HL-60/S4 treated with phorbol 12-myristate 13-acetate at 8.2 ng/mL for 4 days and 3 days (cell line): ENCODE results near the gene EIF3K.

ENCODE experiments used
- in situ Hi-C: fragments of 300-500 bp; cut with MboI; formaldehyde crosslinking; loops from 2 replicates; pipeline ENCODE4 v1.15.0; 2022; ENCODE audit warnings: low sequenced_read_pairs

Gene EIF3K

DNA sequence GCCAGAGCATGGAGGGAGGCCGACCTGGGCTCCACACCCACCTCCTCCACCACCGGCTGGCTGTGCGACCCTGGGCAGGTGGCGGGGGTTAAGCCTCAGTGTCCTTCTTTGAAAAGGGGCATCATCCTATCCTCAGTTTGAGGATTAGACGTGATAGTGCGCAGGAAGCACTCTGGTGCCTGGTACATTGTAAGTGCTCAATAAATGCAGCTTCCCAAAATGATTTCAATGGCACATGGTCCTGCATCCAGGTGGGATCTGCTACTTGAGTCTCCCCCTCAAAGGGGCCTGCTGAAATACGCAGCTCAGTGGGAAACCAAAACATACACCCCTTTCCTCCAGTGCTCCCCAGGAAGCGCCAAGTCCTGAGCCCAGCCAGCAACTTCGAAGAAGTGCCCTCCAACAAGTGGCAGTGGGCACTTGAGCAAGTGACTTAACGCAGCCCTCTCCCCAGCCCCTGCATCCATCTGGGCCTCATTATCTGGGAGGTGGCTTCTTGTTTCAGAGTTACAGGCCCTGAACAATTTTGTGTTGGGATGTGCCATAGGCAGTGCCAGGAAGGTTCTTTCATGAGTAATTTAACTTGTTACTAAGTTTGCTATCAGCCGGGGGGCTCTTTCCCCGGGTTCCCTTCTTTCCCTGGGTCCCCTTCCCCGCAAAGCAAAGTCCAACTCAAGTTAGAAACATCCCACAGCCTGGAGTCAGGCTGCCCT lies 46.4 kb downstream of the EIF3K start:
- in situ Hi-C loops: no loop called here

DNA sequence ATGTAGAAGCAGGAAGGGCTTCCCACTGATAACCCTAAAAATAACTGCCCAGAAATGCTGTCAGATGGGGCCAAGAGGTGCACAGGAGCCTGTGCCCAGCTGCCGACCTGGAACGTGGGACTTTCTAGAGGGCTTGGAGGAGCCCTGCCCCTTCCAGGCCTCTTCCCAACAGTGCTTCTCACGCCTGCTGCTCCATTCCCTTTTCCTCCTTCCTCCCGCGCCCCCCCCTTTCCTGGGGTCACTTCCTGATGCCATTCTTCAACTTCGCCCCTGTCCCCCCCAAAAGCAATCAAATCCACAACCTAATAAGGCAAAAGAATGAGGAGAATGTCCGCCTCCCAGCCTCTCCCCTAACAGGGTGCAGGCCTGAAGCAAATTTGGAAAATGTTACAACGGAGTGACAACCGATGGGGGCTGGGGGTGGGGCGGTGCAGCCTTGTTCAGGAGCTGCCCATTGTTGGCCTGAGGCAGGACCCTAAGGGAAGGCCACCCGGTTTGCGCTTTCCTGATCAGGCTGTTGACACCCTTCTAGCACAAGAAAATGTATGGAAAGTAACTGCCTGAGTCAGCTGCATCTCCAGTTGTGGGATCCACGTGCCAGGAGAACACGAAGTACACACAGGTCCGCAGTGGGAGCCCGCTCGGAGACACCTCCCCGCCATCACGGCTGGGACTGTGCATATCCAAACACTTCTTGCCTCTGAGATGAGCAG lies 47.1 kb downstream of the EIF3K start:
- in situ Hi-C loops: no loop called here

DNA sequence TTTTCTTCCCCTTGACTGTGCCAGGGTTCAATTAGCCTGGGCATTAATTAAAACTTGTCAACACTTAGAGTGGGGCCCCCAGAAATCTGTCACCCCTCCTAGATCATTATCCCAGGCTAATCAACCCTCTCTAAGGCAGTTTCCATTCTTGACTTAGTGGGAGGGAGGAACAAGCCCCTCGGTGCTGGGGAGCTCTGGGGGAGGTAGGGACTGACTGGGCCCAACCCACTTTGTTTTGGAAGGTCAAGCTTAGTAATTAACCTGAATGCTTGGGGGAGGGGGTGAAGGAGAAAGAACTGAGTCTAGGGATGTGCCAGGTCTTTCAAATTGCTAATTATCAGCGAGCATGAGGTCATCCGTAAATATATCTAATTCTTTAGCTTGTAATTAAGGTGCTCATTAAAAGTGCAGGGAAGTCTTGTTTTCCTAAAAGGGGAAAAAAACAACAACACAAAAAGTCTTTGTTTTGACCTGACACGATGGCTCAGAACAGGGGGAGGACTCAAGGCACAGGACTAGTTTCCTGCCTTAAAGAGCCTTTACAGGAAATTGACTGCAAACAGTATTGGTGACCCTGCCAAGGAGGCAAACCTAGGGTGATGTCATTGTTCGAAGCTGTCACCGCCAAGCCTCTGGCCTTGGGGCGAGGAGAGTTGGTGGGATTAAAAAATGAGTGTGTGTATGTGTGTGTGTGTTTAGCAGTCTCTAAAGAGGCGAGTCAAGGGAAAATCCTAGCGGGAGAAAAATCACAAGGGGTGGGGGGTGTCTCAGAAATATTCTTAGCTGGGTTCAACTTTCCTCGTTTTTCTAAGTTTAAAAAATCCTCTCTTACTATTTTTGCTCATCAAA lies 47.9 kb downstream of the EIF3K start:
- in situ Hi-C loops: no loop called here

DNA sequence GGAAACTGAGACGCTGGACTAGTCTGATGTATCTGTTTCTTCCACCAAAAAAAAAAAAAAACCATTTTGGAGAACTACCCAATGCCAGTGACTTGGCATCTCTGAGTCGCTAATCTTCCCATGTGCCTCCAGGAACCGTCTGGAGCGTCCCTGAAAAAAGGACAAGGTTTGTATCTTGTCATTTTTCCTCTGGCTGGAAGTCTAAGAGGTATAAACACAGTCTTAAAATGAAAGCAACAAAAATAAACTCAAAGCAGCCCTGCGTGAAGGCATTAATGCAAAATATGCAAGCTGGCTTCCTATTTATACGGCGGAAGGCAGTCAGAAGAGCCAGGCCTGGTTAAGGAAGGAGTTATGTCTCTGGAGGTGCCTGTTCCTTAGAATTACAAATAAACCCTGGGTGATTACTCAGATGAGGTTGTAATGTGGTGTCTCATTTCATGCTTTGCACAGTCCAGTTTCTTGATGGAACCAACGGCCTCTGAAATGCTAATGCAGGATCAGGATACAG lies 48.7 kb downstream of the EIF3K start:
- in situ Hi-C loops: no loop called here

DNA sequence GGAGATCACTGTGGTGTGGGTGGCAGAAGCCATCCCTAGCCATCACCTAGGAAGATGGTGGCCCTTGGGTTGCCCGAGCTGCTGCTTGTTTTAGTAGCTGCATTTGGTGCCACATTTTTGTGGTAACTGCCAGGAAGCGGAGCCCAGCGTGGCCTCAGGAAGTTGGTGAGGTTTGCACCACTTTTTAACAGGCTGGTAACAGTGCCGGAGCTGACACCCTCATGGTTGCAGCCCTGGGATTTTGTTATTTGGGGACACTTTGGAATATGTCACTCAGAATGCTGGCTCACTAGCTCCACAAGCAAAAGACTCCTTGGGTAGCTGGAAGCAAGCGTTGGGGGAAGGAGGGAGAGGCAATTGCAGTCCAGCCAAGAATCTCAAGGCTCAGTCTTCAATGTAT lies 50.6 kb downstream of the EIF3K start:
- in situ Hi-C loops: no loop called here

DNA sequence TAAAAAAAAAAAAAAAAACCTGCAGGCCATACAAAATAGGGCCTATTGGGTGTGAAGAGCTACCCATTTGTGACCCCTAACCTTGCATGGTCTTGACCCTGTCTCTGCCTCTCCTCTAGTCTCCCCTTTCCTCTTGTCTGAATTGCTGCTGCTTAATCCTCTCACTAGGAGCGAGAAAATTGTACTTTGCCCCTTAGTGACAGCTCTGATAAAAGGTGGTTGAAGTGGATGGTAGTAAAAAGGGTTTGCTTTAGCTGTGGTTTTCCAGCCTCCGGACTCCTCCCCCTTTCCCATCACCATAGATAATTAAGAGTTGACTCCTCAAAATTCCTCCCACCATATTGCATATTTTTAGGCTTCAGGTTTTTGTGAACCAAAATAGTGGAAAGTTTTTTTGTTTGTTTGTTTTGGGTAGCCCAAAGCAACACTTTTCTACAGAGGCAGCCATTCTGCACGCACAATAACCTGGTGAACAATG lies 52.0 kb downstream of the EIF3K start:
- in situ Hi-C loops: no loop called here

DNA sequence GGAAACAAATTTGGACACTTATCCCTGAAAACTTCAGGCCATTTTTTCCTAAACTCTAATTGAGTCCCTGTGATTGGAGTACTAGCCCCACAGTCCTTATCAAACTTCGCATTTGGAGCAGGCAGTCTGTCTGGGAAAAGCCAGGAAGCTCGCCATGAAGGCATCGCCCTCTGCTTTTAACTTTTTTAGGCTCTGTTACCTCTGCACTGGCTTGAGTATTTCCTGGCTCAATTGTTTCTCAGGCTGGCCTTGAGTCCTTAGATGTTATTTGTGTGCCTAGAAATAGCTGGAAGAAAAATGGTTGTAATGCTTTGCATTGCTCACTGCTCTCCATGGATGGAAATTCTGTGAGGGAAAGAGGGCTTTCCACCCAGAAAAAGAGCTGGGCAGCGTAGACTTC lies 52.7 kb downstream of the EIF3K start:
- in situ Hi-C loops: no loop called here

DNA sequence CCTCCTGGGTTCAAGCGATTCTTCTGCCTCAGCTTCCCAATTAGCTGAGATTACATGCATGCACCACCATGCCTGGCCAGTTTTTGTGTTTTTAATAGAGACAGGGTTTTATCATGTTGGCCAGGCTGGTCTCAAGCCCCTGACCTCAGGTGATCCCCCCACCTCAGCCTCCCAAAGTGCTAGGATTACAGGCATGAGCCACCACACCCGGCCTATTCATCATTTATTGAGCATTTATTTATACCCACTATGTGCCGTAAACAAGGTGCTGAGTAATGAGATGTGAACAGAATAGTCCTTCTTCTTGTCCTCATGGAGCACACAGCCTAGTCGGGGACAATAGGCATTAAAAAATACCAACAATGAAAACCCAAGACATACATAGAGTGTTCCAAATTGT lies 54.0 kb downstream of the EIF3K start:
- in situ Hi-C loops: no loop called here

DNA sequence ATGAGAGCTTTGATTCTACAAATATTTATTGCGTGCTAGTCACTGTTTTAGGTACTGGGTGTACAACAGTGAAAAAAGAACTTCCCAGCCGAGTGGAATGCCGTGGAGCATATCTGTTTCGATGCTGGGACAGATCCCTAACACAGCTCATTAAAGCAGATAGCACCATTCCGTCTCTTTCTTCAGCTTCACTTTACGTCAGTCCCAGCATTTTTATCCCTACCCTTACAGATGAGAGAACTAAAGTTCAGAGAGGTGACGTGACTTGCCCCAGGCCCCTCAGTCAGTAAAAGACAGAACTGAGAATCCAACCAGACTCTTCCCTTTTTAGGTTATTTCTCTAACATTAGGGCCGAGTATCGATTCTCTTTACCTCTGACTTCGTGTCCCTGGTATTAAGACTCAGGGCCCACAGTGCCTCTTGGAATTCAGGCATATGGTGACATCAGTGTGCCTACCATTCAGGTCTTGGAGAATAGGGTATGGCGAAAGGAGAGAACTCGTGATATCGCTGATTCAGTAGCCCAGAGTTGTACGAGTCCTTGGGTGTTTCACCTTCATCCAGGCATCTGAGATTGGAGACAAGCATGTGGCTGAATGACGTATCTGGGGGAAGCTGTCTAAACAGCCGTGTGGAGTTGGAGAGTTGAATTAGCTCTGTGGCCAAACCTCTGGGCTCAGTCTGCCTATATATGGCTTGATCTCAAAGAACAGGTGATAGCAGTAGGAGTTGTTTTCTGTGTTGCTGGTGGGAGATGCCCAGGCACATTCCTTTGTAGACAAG lies 55.6 kb downstream of the EIF3K start:
- in situ Hi-C loops: no loop called here

DNA sequence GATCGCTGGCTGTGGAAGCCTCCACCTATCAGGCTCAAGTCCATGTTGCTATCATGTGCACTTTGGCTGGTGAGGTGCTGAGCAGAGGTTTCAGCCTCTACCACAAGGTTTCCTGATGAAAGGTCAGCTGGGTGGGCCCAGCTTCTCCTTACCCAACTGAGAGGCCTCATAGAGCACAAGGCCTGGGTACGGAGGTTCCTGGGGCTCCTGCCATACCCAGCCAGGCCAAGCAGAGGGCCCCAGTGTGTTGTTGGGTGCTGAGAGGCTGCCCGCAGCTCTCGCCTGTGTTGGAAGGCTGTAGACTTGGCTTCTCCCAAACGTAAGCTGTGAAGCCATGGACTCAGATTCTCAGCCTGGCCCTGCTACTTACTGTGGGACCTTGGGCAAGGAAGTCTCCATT lies 56.6 kb downstream of the EIF3K start:
- in situ Hi-C loops: no loop called here

DNA sequence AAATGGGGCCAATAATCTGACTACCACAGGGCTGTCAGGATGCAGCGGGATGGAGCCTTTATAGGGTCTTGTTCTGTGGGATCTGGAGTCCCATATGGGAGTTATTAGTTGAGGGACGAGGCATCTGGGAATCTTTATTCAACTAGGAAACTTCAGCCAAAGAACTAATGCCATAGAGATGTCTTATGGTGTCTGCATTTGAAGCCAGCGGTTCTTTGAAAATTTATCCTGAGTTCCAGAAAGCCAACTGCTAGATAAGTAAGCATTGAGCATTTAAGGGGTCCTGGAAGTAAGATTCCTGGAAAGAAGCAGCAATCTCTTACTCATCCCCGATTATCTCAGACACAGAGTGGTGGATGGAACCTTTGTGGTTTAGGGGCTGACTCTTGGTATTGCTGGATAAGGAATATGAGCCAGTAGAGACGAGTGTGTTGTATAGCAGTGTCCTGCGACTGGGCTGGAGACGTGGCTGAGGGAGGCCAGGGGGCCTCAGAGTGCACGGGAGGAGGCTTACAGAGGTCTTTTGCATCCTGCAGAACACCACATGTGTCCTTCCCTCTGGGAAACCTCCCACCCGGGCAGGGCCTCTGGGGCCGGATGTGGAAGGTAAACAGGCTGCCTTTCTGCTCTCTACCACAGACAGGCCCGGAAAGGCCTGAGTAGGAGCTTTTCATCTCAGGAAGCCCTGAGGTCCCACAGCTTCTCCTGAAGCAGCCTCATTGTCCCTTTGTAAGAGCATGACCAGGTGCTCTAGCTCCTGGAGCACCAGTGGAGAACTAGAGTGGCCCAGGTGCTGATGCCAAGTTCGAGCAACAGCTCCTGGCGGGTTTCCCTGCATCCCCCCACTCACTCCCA lies 57.3 kb downstream of the EIF3K start:
- in situ Hi-C loops: no loop called here

DNA sequence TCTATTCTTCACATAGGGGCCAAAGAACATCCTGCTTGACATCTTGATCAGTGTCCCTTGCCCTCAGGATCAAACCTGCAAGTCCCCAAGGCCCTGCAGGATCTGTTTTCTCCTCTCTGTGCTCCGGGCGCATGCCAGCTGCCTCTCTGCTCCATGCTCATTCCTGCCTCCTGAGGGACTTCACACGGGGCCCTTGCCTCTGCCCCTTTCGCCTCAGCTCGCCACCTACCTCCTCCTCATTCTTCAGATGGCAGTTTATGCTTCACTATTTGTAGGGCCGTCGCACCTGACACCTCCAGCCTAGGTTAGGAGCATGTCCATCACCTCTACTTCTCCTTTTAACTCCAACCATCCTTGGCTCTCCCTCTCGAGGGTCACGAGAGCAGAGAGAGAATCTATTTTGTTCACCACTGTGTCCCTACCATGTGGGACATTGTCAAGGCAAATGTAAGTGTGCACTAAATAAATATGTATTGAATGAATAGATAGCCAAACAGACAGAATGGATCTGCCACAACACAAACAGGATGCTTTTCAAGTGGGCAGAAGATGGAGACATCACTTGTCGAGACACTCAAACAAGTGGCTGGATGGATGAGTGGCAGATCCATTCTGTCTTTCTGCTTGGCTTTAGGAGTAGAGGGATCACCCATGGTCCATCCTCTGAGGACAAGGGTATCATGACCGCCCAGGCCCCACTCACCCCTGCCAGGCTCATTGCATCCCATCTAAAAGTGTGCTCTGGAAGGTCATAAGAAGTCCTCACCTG lies 58.1 kb downstream of the EIF3K start:
- in situ Hi-C loops: no loop called here

DNA sequence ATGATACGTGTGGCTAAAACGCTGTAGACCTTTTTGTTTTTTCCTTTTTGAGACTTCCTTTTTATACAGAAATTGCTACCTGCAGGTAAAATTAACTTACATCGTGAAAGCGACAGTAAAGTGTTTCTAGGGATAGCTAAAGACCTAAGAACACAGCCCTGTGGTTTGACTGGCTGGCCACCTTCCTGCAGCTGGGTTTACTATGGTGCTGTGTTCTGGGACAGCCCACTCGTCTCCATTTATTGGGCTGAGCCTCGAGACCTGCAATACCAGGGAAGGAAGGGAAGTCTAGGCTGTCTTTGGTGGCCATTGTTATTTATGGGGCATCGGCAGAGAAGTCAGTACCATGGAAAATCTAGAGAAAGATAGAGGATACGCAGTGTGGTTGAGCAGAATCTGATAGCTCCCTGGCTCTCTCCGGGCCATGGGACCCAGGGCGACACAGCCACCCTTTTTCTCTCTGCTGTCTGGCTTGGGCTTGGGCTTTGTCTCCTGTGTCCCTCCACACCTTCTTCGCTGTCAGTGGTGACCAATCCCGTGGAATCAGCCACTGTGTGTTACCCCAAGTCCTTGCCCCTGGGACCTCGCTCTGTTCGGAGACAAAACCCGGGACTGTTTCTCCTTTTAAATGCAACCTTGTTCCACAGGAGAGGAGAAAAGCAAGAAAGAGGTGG lies 59.4 kb downstream of the EIF3K start:
- in situ Hi-C loops: no loop called here

DNA sequence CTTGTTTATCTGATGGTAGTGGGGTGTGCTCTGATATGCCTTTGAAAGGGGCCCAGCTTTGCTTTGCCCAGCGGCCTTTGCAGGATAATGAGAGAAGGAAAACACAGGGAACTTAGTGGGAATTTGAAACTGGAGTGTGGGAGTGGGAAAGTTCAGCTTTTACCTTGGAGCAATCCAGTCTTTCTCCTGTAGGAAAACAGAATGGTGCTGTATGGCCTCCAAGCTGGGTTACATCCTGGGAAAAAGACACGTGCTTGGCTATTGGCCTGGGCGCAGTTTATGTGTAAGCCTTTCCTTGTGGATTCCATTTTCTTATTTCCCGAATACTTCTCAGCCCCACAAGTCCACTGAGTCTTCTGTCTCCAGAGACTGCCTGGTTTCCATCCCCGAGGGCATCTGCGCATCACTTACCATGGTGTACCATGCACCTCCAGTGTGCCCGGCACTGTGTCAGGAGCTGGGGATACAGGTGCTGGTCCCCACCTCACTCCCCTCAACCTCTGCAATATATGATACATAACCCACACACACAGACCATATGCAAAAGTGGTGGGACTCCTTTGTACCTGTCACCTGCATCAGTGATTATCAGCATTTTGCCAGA lies 60.0 kb downstream of the EIF3K start:
- in situ Hi-C loops: no loop called here

DNA sequence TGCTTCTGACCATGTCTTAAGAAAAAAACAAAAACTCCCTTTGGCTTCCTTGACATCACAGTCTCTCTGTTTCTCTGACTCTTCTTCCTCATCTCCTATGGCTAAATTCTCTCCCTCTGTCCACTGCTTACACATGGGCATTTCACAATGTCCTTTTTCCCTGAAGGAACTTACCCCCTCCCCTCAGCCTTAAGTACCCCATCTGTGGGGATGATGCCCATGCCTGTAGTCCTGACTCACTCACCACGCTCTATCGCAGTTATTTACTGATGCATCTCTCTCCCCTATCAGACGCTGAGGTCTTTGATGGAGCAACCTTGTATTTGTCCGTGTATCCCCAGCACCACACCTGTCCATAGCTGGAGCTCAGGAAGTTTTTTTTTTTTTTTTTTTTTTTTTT lies 60.9 kb downstream of the EIF3K start:
- in situ Hi-C loops: no loop called here

DNA sequence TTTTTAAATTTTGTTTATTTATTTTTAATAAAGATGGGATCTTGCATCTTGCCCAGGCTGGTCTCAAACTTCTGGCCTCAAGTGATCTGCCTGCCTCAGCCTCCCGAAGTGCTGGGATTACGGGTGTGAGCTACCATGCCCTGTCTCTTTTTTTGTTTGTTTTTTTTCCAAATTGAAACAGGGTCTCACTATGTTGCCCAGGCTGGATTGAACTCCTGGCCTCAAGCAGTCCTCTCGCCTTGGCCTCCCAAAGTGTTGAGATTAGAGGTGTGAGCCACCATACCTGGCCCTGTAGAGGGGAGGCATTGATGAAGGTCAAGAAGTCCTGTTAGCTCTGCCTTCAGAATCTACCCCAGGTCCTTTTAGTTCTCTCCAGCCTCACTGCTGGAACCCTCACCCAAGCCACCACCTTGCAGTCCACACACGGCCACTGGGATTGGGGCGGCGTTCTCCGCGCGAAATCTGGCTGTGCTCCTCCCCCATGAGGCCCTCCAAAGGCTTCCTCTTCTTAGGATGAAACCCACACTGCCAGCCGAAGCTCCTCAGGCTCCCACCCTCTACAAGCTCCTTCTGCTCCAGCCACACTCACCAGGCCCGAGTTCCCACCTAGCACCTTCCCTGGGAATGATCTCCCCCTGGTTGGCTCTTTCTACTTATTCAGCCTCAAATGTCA lies 63.3 kb downstream of the EIF3K start:
- in situ Hi-C loops: no loop called here

DNA sequence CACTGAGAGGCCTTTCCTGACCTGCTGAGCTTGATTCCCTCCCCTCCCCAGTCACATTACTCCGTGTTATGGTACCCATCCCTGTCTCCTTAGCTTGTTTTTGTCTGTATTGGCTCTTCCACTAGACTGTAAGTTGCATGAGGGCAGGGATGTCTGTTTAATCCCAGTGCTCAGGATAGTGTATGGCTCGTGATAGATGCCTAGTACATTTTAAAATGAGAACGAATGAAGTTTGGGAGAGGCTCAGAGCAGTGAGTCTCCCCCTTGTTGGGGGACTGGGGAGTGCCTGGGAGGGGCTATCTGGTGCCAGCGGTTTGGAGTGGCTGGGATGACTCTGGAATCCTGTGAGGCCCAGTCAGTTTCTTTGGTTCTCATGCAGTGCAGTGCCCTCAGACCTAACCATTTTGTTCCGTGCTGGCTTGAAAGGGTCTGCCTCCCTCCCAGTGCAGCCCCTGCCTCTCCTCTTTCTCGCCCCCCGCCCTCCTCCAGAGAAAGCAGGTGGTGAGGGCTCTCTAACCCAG lies 63.9 kb downstream of the EIF3K start:
- in situ Hi-C loops: no loop called here
